VCaP (cell line): ENCODE measurements around the gene ZBTB4.

Experiments used
- H3K27ac ChIP-seq: fragments of 450-650 bp; 2 replicates; pipeline ENCODE4 v1.5.1; 2017
- CTCF ChIP-seq: fragments of 450-650 bp; conservative IDR thresholded peaks from 2 replicates; pipeline ENCODE4 v1.5.1; 2017; ENCODE audit warnings: mild to moderate bottlenecking, moderate library complexity

Gene ZBTB4

GRCh38 chr17:7502171-7502847, 22.9 kb upstream of the ZBTB4 start:
- no peak overlapping the region for H3K27ac ChIP-seq
- no peak for TF ChIP-seq CTCF

GRCh38 chr17:7501729-7502128, 22.3 kb upstream of the ZBTB4 start:
- no peak overlapping the region for H3K27ac ChIP-seq
- no peak for TF ChIP-seq CTCF

DNA sequence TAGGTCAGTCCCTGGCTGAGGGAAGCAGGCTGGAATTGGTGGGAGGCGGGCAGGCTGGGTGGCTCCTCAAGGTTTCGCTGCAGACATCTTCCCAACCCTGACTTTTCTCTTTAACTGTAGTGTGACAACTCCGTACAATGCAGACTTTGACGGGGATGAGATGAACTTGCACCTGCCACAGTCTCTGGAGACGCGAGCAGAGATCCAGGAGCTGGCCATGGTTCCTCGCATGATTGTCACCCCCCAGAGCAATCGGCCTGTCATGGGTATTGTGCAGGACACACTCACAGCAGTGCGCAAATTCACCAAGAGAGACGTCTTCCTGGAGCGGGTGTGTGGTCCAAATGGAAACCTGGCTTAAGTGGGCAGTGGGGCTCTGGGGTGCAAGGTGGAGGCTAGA, 19.7 kb upstream of the ZBTB4 start:
- H3K27ac ChIP-seq, result no peak overlapping the region
- TF ChIP-seq CTCF, result no peak

DNA sequence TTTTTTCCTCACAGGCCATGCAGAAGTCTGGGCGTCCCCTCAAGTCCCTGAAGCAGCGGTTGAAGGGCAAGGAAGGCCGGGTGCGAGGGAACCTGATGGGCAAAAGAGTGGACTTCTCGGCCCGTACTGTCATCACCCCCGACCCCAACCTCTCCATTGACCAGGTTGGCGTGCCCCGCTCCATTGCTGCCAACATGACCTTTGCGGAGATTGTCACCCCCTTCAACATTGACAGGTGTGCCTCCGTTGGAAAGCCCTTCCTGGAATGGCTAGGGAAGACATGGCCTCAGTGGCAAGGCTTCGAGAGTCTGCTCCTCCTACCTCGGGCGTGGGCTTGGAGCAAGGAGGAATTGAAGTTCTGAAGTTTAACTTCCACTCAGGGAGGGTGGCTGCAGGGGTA, 18.2 kb upstream of the ZBTB4 start:
- no peak for TF ChIP-seq CTCF
- no peak overlapping the region for H3K27ac ChIP-seq

DNA sequence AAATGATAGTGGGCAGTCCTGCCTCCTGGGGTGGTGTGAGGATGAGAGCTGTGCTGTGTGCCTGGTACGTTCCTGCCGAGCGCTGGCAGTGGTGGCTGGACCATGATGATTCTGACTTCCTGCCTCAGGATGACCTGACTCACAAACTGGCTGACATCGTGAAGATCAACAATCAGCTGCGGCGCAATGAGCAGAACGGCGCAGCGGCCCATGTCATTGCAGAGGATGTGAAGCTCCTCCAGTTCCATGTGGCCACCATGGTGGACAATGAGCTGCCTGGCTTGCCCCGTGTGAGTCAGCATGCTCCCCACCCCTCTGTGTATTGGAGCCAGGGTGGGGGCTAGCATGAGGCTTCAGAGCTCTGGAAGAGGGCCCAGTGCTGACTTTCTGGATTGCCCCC, 17.8 kb upstream of the ZBTB4 start:
- no peak for TF ChIP-seq CTCF
- no peak overlapping the region for H3K27ac ChIP-seq

DNA sequence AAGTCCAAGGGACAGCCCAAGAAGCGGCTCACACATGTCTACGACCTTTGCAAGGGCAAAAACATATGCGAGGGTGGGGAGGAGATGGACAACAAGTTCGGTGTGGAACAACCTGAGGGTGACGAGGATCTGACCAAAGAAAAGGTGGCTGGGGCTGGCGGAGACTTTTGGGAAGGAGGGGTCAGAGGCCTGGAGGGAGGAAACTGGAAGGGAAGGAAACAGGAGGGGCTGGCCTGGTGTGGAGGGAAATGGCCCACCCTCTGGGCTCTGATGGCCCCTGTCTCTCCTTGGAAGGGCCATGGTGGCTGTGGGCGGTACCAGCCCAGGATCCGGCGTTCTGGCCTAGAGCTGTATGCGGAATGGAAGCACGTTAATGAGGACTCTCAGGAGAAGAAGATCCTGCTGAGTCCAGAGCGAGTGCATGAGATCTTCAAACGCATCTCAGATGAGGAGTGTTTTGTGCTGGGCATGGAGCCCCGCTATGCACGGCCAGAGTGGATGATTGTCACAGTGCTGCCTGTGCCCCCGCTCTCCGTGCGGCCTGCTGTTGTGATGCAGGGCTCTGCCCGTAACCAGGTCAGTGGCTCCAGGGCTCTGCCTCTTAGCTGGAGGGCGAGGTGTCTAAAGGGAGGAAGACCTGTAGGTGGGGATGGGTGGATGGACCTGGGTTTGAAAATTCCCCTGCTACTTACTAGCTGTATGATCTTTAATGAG, 17.2 kb upstream of the ZBTB4 start:
- no peak overlapping the region for H3K27ac ChIP-seq
- no peak for TF ChIP-seq CTCF

- no peak overlapping the region for H3K27ac ChIP-seq
- no peak for TF ChIP-seq CTCF
These were observed 16.5 kb upstream of the ZBTB4 start for GRCh38 chr17:7495906-7496434.
